ENCODE data around the gene CAMTA1.
"Not testable (repeated sequence)": the region's sequence is repeated elsewhere in the genome, so short reads cannot be mapped to it uniquely, and the experiment has no call there.

The CAMTA1 gene

DNA sequence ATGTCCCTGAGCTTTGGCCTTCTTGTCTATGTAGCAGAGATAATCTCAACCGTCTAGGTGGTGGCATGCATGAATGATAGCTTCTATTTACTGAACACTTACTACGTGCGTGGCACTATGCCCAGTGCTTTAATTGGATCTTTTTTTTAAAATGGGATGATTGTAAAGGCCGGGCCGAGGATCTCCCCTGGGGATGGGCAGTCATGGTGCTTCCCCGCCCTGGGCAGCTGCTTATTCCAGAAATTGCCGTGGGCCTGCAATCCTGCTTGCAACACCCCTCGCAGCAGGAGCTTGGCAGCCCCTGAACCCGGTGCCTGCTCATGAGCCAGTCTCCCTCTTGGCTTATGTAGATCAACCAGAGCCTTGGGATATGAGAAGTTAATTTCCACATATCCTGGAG lies 360.7 kb downstream of the CAMTA1 start:
- no peak for DNase-seq
- no peak for ATAC-seq (ENCODE audit: insufficient read depth, low read depth)

GRCh38 chr1:7146710-7147109 lies 361.5 kb downstream of the CAMTA1 start:
- Histone ChIP-seq H2AFZ (ENCODE audit: low read depth, low read length) (no peak overlapping the region), H3K36me3 (ENCODE audit: insufficient read depth, low read length) (no peaks in the 10 kb centered on the region), H3K27ac (ENCODE audit: low read length) (no peak overlapping the region), H4K20me1 (ENCODE audit: insufficient read depth, low read length) (peaks cover 5% of the 10 kb centered on the region), H3K4me2 (ENCODE audit: insufficient read depth, low read length) (no peak overlapping the region), H3K4me3 (ENCODE audit: low read depth in 1 of 2, low read length in 2 of 2) (no peak overlapping the region), H3K9ac (ENCODE audit: low read depth, low read length) (no peak overlapping the region), H3K27me3 (ENCODE audit: insufficient read depth, low read length, poor library complexity) (peaks cover 5% of the 10 kb centered on the region), H3K79me2 (ENCODE audit: insufficient read depth, low read length) (no peaks in the 10 kb centered on the region), H3K4me1 (ENCODE audit: insufficient read depth, low read length) (no peaks in the 10 kb centered on the region), H3K9me3 (ENCODE audit: insufficient read depth, low read length, severe bottlenecking) (no peaks in the 10 kb centered on the region)
- DNase-seq (no peak), ATAC-seq (ENCODE audit: insufficient read depth, low read depth) (no peak)
- TF ChIP-seq CTCF (IDR thresholded peaks at IDR 0.05; ENCODE audit: borderline replicate concordance, extremely low read depth, low read length, poor library complexity, severe bottlenecking) (no peak), EZH2 (IDR thresholded peaks at IDR 0.05; ENCODE audit: borderline replicate concordance, low read depth, low read length, severe bottlenecking) (no peak)

More for the DNA sequence above, 360.7 kb downstream of the CAMTA1 start:
- Histone ChIP-seq H3K9me3 (ENCODE audit: insufficient read depth, low read length, severe bottlenecking) (no peaks in the 10 kb centered on the region), H3K27ac (ENCODE audit: low read length) (no peak overlapping the region), H4K20me1 (ENCODE audit: insufficient read depth, low read length) (peaks cover 5% of the 10 kb centered on the region), H3K9ac (ENCODE audit: low read depth, low read length) (no peak overlapping the region), H2AFZ (ENCODE audit: low read depth, low read length) (no peak overlapping the region), H3K4me3 (ENCODE audit: low read depth in 1 of 2, low read length in 2 of 2) (no peak overlapping the region), H3K36me3 (ENCODE audit: insufficient read depth, low read length) (no peaks in the 10 kb centered on the region), H3K4me2 (ENCODE audit: insufficient read depth, low read length) (no peak overlapping the region), H3K79me2 (ENCODE audit: insufficient read depth, low read length) (no peaks in the 10 kb centered on the region), H3K4me1 (ENCODE audit: insufficient read depth, low read length) (no peaks in the 10 kb centered on the region), H3K27me3 (ENCODE audit: insufficient read depth, low read length, poor library complexity) (peaks cover 5% of the 10 kb centered on the region)
- no peak for TF ChIP-seq CTCF (IDR thresholded peaks at IDR 0.05; ENCODE audit: borderline replicate concordance, extremely low read depth, low read length, poor library complexity, severe bottlenecking)
- no peak for TF ChIP-seq EZH2 (IDR thresholded peaks at IDR 0.05; ENCODE audit: borderline replicate concordance, low read depth, low read length, severe bottlenecking)

DNA sequence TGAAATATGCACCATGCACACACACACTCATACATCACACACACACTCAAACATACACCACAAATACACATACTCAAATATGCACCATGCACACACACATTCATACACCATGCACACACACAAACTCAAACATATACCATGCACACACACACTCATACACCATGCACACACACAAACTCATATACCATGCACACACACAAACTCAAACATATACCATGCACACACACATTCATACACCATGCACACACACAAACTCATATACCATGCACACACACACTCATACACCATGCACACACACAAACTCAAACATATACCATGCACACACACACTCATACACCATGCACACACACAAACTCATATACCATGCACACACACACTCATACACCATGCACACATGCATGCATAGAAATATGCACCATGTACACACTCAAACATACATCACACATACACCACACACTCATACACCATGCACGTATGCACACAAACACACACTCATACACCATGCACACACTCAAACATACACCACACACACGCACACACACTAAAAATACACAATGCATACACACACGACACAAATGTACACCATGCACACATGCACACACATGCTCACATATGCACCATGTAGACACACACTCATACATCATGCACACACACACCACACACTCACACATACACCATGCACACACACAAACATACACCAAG lies 362.5 kb downstream of the CAMTA1 start:
- not testable (repeated sequence) for H3K36me3 ChIP-seq (ENCODE audit: insufficient read depth, low read length); H3K9ac ChIP-seq (ENCODE audit: low read depth, low read length); H4K20me1 ChIP-seq (ENCODE audit: insufficient read depth, low read length); H3K4me2 ChIP-seq (ENCODE audit: insufficient read depth, low read length); DNase-seq; H3K4me1 ChIP-seq (ENCODE audit: insufficient read depth, low read length); H3K9me3 ChIP-seq (ENCODE audit: insufficient read depth, low read length, severe bottlenecking); H3K79me2 ChIP-seq (ENCODE audit: insufficient read depth, low read length); ATAC-seq (ENCODE audit: insufficient read depth, low read depth); H3K27ac ChIP-seq (ENCODE audit: low read length); H2AFZ ChIP-seq (ENCODE audit: low read depth, low read length); H3K4me3 ChIP-seq (ENCODE audit: low read depth in 1 of 2, low read length in 2 of 2); H3K27me3 ChIP-seq (ENCODE audit: insufficient read depth, low read length, poor library complexity)

- no peak for ATAC-seq (ENCODE audit: insufficient read depth, low read depth)
- Histone ChIP-seq H2AFZ (ENCODE audit: low read depth, low read length) (no peak overlapping the region), H3K4me1 (ENCODE audit: insufficient read depth, low read length) (no peaks in the 10 kb centered on the region), H3K79me2 (ENCODE audit: insufficient read depth, low read length) (no peaks in the 10 kb centered on the region), H3K36me3 (ENCODE audit: insufficient read depth, low read length) (no peaks in the 10 kb centered on the region), H3K27me3 (ENCODE audit: insufficient read depth, low read length, poor library complexity) (peaks cover 9% of the 10 kb centered on the region), H3K27ac (ENCODE audit: low read length) (no peak overlapping the region), H3K9me3 (ENCODE audit: insufficient read depth, low read length, severe bottlenecking) (no peaks in the 10 kb centered on the region), H3K4me3 (ENCODE audit: low read depth in 1 of 2, low read length in 2 of 2) (no peak overlapping the region), H3K4me2 (ENCODE audit: insufficient read depth, low read length) (no peak overlapping the region), H3K9ac (ENCODE audit: low read depth, low read length) (no peak overlapping the region), H4K20me1 (ENCODE audit: insufficient read depth, low read length) (no peaks in the 10 kb centered on the region; the same call in 1 of the 2 replicates)
- DNase-seq, result no peak
- TF ChIP-seq EZH2 (IDR thresholded peaks at IDR 0.05; ENCODE audit: borderline replicate concordance, low read depth, low read length, severe bottlenecking) (no peak), CTCF (IDR thresholded peaks at IDR 0.05; ENCODE audit: borderline replicate concordance, extremely low read depth, low read length, poor library complexity, severe bottlenecking) (no peak)
Observed at GRCh38 chr1:7149080-7149838, 364.0 kb downstream of the CAMTA1 start.

All from DND-41 (cell line).